Middle frontal gyrus (tissue), 1 donor: Measurements from ENCODE around the gene DNAH3.
"Not testable (repeated sequence)": the region's sequence is repeated elsewhere in the genome, so short reads cannot be mapped to it uniquely, and the experiment has no call there.

Source experiments
- DNase-seq: peaks from one replicate; pipeline ENCODE4 v3.0.0-alpha.2; 2015; ENCODE audit warnings: low spot score; ENCODE audit errors: extremely low spot score

The DNAH3 gene

GRCh38 chr16:21076186-21076883, 74.3 kb downstream of the DNAH3 start:
- DNase-seq: no peak

GRCh38 chr16:21075252-21075651, 75.4 kb downstream of the DNAH3 start:
- DNase-seq: no peak

GRCh38 chr16:21072976-21073375, 77.7 kb downstream of the DNAH3 start:
- DNase-seq: no peak

- no peak for DNase-seq
These were observed 78.9 kb downstream of the DNAH3 start for GRCh38 chr16:21071741-21072140.

DNA sequence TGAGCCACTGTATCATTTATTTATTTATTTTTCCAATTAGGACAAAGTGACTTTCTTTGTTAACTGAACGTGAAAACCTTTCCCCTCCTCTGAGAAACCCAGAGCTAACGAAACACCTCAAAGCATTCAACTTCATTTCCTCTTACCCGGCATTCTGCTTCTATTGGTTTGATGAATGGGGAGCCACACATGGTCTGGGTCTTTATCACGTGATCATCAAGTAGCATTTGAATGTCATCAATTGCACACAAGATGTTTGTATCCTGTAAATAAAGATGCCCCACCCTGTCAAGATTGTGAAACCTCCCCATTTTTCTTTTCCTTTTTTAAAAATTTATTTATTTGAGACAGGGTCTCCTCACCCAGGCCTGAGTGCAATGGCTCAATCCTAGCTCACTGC, 80.1 kb downstream of the DNAH3 start:
- DNase-seq: no peak

DNA sequence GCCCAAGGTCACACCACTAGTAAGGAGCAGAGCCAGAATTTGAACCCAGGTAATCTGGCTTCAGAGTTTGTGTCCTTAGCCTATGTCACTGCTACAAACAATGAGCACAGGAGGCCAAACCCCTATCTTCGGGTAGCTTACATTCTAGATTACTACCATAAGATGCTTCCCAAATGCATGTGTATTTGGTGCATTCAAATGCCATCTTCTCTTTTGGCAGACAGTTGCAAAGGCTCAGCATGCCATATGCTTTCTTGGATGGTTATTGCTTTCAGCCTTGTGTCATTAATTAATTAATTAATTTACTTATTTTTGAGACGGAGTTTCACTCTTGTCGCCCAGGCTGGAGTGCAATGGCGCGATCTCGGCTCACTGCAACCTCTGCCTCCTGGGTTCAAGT, 80.7 kb downstream of the DNAH3 start:
- no peak for DNase-seq

DNA sequence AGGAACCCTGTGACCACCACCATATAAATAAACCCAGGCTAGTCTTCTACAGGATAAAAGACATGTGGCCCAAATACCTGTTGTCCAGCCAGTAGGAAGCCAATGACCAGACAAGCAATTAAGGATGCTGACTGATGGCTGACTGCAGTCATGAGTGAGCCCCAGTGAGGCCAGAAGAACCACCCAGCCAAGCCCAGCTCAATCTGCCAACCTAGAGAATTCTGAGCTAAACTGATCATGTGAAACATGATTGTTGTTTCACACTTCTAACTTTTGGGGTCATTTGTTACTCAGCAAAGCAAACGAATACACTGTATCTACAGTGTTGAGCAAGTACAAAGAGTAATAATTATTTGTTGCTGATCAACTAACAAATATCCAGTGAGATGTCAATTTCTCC, 86.4 kb downstream of the DNAH3 start:
- DNase-seq: no peak

GRCh38 chr16:21063314-21063713, 87.3 kb downstream of the DNAH3 start:
- DNase-seq: not testable (repeated sequence)

GRCh38 chr16:21060027-21060510, 90.6 kb downstream of the DNAH3 start:
- DNase-seq: no peak

GRCh38 chr16:21057875-21058274, 92.8 kb downstream of the DNAH3 start:
- DNase-seq: no peak

DNA sequence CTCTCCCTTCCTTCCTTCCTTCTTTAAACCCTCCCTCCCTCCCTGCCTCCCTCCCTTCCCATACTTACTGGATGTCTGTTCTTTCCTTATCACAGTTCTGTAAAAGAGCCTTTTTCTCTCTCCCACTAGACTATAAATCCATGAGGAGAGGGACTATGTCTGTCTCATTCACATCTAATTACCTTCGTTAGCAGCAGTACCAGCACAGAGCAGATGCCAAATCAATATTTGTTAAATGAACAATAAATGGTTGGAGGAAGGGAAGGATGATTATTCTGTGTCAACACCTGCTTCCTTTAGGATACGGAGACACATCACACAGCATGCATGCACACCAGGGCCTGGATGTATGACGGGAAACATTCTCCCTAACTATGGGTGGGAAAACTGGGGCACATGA, 94.2 kb downstream of the DNAH3 start:
- DNase-seq: no peak

- DNase-seq: not testable (repeated sequence)
These were observed 94.9 kb downstream of the DNAH3 start for GRCh38 chr16:21055738-21056137.

DNA sequence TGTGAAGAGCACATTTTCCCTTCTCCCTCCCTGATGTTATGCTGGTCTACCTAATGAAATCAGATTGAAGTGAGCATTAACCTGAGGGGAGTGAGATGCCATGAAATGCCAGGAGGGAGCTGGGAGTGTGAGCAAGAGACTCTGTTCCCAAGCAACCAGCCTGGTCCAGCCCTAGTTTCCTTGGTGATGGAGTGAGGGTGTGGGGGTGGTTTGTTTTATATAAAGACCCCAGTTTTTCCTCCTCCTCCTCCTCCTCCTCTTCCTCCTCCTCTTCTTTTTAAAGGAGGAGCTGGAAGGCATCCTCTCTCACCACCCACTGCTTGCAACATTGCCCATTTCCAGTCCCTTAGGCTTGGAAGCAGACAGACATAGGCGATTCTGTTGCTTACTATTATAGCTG, 97.1 kb downstream of the DNAH3 start:
- peak; percentile 6 for DNase-seq

DNA sequence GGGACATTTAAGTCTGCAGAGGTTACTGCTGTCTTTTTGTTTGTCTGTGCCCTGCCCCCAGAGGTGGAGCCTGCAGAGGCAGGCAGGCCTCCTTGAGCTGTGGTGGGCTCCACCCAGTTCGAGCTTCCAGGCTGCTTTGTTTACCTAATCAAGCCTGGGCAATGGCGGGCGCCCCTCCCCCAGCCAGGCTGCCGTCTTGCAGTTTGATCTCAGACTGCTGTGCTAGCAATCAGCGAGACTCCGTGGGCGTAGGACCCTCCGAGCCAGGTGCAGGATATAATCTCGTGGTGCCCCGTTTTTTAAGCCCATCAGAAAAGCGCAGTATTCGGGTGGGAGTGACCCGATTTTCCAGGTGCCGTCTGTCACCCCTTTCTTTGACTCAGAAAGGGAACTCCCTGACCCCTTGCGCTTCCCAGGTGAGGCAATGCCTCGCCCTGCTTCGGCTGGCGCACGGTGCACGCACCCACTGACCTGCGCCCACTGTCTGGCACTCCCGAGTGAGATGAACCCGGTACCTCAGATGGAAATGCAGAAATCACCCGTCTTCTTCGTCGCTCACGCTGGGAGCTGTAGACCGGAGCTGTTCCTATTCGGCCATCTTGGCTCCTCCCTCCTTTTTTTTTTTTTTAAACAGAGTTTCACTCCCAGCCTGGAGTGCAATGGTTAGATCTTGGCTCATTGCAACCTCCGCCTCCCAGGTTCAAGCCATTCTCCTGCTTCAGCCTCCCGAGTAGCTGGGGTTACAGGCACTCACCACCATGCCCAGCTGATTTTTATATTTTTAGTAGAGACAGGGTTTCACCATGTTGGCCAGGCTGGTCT, 102.3 kb downstream of the DNAH3 start:
- DNase-seq: not testable (repeated sequence)

DNA sequence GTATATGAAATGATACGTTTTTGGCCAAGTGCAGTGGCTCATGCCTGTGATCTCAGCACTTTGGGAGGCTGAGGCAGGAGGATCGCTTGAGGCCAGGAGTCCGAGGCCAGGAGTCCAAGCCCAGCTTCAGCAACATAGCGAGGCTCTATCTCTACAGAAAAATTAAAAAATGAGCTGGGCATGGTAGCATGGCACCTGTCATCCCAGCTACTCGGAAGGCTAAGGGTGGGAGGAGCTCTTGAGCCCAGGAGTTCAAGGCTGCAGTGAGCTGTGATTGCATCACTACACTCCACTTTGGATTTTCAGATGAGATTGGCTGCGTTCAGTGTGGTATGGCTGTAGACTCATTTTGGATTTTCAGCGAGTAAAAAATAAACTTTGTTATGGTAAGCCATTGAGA, 112.4 kb downstream of the DNAH3 start:
- no peak for DNase-seq

DNA sequence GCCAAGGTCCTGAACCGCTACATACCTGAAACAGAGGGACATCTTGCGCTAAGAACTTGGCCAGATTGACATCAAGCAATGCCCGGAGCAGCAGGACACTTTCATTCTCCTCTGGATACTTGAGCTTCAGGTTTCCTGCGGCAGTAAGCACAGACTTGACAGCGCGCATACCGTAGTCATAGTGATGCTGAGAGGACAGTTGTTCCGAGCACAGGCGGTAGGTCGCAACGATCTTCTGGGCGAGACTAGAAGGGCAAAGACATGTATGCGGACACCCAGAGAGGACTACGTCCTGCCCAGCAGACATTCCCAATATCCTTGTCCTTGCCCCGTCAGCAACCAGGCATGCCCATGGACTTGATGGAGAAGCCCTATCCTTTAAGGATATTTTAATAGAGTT, 112.9 kb downstream of the DNAH3 start:
- DNase-seq: no peak

DNA sequence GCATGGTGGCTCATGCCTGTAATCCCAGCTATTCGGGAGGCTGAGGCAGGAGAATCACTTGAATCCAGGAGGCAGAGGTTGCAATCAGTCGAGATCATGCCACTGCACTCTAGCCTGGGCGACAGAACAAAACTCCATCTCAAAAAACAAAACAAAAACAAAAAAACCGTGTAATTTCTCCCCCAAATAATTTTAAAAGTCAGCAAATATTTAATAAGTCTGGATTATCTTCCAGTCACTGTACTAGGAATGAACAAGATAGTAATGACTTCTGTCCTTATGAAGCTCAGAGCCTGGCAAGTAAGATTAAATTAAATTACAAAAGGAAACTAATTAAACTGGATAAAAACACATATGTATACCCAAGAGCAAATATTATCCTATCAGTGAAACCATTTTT, 113.5 kb downstream of the DNAH3 start:
- DNase-seq: no peak

DNA sequence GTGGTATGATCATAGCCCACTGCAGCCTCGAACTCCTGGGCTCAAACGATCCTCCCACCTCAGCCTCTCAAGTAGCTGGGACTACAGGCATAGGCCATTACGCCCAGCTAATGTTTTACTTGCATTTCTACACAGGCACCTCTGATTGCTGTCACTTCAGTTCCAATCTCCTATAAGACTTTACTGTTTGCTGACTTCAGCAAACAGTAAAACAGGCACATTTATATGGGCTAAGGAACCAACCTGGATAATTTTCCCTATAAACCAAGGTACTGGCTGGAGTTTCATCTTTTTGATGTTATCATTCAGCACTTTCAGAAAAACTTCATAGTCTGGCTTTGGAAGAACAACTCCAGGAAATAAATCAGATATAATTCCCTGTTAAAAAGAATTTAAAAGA, 114.2 kb downstream of the DNAH3 start:
- no peak for DNase-seq

DNA sequence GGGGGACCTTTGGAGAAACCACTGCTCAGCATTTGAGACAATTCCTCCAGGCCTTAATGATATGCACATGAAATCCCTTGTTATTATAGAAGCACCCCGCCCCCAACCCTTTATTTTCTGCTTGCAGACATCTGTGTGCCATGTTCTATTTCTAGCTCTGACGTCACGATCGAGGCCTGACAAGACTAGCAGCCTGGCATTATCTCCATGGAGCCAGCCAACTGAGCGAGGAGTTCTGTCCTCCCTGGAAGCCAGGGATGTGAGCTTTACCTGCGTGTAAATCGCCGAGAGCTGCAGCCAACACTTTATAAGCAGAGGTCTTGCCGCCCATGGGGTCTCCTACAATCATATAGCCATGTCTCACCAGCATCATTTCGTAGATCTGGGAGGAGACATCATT, 116.9 kb downstream of the DNAH3 start:
- DNase-seq: peak; percentile 44

DNA sequence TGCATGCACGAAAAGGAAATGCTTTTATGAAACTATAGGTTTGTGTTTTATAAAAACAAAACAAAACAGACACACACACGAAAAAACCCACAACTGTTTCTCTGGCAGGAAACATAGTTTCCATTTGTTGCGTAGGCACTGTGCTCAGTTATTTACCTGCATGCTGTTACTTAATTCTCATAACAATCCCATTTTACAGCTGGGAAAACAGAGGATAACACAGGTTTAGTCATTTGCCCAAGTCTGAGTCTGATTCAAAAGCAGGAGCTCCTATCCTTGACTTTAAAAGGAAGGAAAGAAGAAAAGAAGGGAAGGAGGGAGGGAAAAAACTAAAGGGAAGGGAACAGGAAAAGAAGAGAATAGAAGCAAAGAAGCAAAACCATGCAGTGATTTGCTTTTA, 117.4 kb downstream of the DNAH3 start:
- no peak for DNase-seq

DNA sequence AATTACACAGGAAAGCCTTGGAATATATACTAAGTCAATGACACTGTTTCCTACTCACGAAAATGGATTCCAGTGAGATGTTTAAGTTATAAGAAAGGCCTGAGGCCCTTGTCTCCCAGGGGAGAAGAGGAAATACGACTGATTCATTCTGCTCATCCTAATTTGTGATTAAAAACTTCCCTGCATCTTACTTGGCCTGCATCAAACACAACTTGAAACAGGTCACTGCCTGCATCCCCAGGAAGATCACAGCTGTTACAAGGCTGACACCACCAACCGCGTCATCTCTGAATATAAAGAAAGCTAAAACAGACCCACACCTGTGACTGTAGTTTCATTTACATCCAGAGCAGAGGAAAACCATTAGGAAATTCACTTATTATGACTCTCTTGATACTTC, 121.9 kb downstream of the DNAH3 start:
- no peak for DNase-seq

DNA sequence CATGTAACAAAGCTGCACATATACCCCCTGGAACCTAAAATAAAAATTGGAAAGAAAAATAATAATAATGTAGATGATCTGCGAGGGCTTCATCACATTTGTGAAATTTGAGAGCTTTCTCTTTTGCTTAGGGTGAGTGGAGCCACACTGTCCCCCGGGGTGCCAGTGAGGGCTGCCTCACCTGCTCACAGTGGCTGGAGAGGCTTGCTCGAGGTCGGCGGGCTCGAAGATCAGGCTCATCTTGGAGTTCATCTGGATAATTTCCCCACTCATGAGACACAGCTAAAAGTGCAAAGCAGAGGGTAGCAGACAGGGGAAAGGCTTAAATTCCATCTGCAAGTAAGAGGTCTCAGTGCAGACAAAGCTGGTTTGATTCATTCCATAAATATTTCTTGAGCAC, 123.8 kb downstream of the DNAH3 start:
- DNase-seq: no peak
